SK-N-SH (cell line): Measurements from ENCODE around the gene METTL9.

Experiments
- CHD2 ChIP-seq: fragments of 150-350 bp; IDR thresholded peaks from 2 replicates; pipeline ENCODE4 v1.6.1; 2018; ENCODE audit warnings: low read length; ENCODE audit not compliant: partially characterized antibody
- EP300 ChIP-seq, 2 experiments: IDR thresholded peaks; 2 replicates each; pipeline versions ENCODE4 v1.4.0 to v1.6.1; 2012; ENCODE audit warnings: borderline replicate concordance in 1 of 2, low read depth in 1 of 2, low read length in 1 of 2
- POLR2AphosphoS5 ChIP-seq: IDR thresholded peaks from 2 replicates; pipeline ENCODE4 v1.6.1; 2012; ENCODE audit warnings: low read depth, low read length
- RAD21 ChIP-seq: IDR thresholded peaks from 2 replicates; pipeline ENCODE4 v1.6.1; 2012; ENCODE audit warnings: mild to moderate bottlenecking, low read length
- TEAD4 ChIP-seq: IDR thresholded peaks from 2 replicates; pipeline ENCODE4 v1.4.0; 2012; ENCODE audit warnings: mild to moderate bottlenecking, borderline replicate concordance; ENCODE audit not compliant: insufficient read depth
- TF ChIP-seq, protein P1 (sequence below): fragments of 200-600 bp; sonication (generic); IDR thresholded peaks from 2 replicates; pipeline ENCODE4 v1.6.1; 2017; ENCODE audit warnings: antibody characterized with exemption, mild to moderate bottlenecking, moderate library complexity
- TF ChIP-seq, protein P2 (sequence below): IDR thresholded peaks from 2 replicates; pipeline ENCODE4 v1.6.1; 2012; ENCODE audit warnings: mild to moderate bottlenecking, low read depth, low read length, moderate library complexity

DNA sequence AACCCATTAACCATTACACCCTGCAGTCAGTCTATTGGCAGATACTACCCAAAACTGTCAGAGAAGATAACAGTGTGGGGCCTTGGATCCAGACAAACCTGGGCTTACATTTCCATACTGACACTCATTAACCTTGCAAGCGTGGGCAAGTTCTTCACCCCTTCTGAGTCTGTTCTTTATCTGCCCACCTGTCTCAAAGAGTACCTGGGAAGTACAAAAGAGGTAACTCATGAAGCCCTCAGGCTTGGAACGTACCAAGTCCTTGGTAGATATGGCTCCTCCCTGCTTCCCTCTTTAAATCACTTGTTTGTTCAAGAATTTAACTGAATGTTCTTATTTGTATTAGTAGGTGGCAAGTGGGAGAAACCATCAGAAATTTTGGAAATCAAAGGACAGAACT, 55.5 kb downstream of the METTL9 start:
- TF ChIP-seq, protein P1, sequence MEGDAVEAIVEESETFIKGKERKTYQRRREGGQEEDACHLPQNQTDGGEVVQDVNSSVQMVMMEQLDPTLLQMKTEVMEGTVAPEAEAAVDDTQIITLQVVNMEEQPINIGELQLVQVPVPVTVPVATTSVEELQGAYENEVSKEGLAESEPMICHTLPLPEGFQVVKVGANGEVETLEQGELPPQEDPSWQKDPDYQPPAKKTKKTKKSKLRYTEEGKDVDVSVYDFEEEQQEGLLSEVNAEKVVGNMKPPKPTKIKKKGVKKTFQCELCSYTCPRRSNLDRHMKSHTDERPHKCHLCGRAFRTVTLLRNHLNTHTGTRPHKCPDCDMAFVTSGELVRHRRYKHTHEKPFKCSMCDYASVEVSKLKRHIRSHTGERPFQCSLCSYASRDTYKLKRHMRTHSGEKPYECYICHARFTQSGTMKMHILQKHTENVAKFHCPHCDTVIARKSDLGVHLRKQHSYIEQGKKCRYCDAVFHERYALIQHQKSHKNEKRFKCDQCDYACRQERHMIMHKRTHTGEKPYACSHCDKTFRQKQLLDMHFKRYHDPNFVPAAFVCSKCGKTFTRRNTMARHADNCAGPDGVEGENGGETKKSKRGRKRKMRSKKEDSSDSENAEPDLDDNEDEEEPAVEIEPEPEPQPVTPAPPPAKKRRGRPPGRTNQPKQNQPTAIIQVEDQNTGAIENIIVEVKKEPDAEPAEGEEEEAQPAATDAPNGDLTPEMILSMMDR: no peak
- TF ChIP-seq, protein P2, sequence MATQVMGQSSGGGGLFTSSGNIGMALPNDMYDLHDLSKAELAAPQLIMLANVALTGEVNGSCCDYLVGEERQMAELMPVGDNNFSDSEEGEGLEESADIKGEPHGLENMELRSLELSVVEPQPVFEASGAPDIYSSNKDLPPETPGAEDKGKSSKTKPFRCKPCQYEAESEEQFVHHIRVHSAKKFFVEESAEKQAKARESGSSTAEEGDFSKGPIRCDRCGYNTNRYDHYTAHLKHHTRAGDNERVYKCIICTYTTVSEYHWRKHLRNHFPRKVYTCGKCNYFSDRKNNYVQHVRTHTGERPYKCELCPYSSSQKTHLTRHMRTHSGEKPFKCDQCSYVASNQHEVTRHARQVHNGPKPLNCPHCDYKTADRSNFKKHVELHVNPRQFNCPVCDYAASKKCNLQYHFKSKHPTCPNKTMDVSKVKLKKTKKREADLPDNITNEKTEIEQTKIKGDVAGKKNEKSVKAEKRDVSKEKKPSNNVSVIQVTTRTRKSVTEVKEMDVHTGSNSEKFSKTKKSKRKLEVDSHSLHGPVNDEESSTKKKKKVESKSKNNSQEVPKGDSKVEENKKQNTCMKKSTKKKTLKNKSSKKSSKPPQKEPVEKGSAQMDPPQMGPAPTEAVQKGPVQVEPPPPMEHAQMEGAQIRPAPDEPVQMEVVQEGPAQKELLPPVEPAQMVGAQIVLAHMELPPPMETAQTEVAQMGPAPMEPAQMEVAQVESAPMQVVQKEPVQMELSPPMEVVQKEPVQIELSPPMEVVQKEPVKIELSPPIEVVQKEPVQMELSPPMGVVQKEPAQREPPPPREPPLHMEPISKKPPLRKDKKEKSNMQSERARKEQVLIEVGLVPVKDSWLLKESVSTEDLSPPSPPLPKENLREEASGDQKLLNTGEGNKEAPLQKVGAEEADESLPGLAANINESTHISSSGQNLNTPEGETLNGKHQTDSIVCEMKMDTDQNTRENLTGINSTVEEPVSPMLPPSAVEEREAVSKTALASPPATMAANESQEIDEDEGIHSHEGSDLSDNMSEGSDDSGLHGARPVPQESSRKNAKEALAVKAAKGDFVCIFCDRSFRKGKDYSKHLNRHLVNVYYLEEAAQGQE: no peak
- TF ChIP-seq EP300 (IDR thresholded peaks at IDR 0.05; ENCODE audit: borderline replicate concordance in 1 of 2, low read depth in 1 of 2, low read length in 1 of 2): no peak
- TF ChIP-seq RAD21: no peak
- no peak for TF ChIP-seq POLR2AphosphoS5
- no peak for TF ChIP-seq CHD2
- TF ChIP-seq TEAD4: no peak
